RWPE1 (cell line): ENCODE measurements around the gene C22orf39.

Source experiments
- CTCF ChIA-PET: fragments of 350-600 bp; sonication (Branson Sonifier 250); formaldehyde crosslinking; extraction: SDS; loops from one replicate; lab custom pipeline; 2021; lab: Yijun Ruan, JAX
- POLR2A ChIA-PET: fragments of 400-600 bp; formaldehyde crosslinking; extraction: SDS; loops from one replicate; lab custom pipeline; 2020; ENCODE audit warnings: antibody characterized with exemption; ENCODE audit not compliant: low non-redundant PET; lab: Yijun Ruan, JAX
- DNase-seq: peaks from one replicate; pipeline ENCODE4 v3.0.0; 2012; ENCODE audit warnings: low spot score
- H3K27ac ChIP-seq: fragments of 450-650 bp; 2 replicates; pipeline ENCODE4 v1.5.1; 2017
- TF ChIP-seq, protein P1 (sequence below): fragments of 450-650 bp; conservative IDR thresholded peaks from 2 replicates; pipeline ENCODE4 v1.5.1; 2017; ENCODE audit warnings: low read depth, mild to moderate bottlenecking

Gene C22orf39

DNA sequence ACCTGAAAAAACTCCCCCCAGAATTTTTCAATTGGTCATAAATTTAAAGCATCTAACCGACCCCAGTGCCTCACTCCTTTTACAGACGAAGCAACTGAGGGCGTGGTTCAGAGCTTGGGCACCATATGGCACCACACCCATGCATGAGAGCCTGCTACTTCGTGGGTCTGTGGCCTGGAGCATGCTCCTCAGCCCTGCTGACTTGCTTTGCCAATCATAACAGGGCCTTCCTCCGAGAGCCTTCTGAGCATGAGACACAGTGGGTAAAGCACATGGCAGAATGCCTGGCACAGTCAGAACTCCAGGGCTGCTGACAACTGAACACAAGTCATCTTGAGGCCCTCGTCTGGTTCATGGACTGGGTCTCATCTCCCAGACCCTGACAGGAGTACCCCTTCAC, 49.3 kb downstream of the C22orf39 start:
- CTCF ChIA-PET = no interaction called here
- H3K27ac ChIP-seq = 0 out of 2 replicates have a peak overlapping the region, but pooled peaks have one; percentile 11
- DNase-seq = no peak
- TF ChIP-seq, protein P1, sequence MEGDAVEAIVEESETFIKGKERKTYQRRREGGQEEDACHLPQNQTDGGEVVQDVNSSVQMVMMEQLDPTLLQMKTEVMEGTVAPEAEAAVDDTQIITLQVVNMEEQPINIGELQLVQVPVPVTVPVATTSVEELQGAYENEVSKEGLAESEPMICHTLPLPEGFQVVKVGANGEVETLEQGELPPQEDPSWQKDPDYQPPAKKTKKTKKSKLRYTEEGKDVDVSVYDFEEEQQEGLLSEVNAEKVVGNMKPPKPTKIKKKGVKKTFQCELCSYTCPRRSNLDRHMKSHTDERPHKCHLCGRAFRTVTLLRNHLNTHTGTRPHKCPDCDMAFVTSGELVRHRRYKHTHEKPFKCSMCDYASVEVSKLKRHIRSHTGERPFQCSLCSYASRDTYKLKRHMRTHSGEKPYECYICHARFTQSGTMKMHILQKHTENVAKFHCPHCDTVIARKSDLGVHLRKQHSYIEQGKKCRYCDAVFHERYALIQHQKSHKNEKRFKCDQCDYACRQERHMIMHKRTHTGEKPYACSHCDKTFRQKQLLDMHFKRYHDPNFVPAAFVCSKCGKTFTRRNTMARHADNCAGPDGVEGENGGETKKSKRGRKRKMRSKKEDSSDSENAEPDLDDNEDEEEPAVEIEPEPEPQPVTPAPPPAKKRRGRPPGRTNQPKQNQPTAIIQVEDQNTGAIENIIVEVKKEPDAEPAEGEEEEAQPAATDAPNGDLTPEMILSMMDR = no peak
- POLR2A ChIA-PET = no interaction called here

DNA sequence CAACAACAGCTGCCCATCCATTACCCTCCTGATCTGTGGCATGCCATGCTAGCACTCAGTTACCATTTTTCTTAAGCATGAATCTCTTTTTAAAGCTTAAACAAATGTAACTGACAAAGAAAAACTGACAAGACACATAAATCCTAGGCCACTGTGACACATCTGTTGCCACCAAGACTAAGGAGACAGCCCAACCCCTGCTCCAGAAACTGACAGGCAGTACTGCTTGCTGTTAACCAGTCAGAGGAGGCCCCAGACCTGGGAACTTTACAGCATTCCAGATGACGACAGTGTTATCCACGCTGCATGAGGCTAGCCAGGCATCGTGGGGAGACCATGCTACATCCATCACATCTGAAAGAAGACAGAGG, 49.8 kb downstream of the C22orf39 start:
- no peak overlapping the region for H3K27ac ChIP-seq
- ChIA-PET CTCF (no interaction called here), POLR2A (no interaction called here)
- TF ChIP-seq, protein P1 = no peak
- no peak for DNase-seq

DNA sequence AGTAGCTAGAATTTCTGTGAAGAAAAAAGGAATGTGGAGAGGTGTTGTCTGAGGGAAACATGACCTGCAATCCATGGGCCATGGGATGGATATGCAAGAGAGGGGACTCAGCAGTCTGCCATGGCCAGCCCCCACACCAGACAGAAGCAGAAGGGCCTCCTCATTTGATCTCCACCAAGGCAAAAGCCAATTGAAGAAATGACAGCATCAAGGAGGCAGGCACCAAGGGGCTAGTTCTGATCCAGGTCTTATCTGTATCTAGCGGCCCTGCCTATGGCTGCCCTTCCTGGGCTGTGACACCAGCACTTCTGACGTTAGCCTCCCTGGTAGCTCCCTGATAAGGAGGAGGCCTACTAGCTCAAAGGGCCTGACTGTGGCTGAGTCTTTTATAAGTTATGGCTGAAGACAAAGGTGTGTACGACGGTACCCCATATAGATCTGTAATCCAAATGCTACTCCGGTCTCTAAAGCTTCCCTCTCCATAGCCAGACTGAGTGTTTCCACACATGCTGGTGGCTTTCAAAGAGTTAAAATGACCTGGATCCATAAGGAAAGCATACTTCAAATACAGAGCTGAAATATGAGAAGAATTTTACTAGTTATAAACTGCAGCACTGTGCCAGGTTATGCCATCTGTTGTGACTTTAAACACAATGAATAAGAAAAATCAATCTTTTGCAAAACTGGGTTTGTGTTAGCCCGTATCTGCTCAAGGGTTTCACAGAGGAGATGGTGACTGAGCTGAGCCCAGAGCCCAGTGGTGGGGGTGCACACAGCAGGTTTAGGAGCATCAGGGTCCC, 50.4 kb downstream of the C22orf39 start:
- TF ChIP-seq, protein P1 = no peak
- H3K27ac ChIP-seq = no peak overlapping the region
- no peak for DNase-seq
- POLR2A ChIA-PET = no interaction called here
- CTCF ChIA-PET = no interaction called here

DNA sequence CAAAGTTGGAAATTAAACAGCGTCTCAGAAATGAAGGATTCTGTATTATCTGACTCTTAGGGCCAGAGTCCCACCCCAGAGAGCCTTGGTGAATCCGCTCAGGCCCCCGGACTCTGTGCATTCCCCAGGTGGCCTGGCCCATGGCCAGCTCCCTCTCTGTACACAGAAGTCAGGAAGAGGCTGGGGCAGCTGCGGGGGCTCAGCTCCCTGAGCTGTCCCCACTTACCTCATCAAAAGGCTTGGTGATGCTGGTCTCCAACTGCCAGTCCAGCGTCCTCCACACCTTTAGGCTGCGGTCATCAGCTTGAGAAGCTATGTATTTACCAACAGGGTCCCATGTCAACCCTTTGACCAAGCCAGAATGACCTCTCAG, 51.0 kb downstream of the C22orf39 start:
- POLR2A ChIA-PET = no interaction called here
- TF ChIP-seq, protein P1 = no peak
- CTCF ChIA-PET = interaction anchor here (0.6 kb wide), 1 partner anchor 9 kb away, joined by 6 read pairs; no protein-coding TSS in a partner anchor
- no peak for DNase-seq
- H3K27ac ChIP-seq = no peak overlapping the region

DNA sequence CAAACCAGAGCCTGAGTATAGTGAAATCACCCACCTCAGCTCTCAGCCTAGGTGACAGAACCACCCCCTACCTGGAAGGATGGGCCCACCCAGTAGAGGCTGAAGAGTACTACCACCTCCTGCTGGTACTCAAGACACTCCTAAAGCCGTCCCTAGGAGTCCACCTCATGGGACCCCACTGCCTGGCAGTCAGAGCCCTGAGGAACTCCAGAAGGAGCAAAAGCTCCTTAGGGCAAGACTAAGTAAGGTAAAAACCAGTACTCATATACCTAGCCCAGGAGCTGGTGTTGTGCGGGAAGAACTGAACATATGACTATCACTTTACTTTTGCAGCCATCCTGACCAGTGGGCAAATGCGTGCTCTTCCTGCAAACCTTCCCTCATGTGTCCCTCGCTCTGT, 52.2 kb downstream of the C22orf39 start:
- ChIA-PET CTCF (interaction anchor here (0.6 kb wide), 1 partner anchor 177 kb away, joined by 3 read pairs; no protein-coding TSS in a partner anchor), POLR2A (no interaction called here)
- TF ChIP-seq, protein P1 = no peak
- no peak overlapping the region for H3K27ac ChIP-seq
- no peak for DNase-seq

DNA sequence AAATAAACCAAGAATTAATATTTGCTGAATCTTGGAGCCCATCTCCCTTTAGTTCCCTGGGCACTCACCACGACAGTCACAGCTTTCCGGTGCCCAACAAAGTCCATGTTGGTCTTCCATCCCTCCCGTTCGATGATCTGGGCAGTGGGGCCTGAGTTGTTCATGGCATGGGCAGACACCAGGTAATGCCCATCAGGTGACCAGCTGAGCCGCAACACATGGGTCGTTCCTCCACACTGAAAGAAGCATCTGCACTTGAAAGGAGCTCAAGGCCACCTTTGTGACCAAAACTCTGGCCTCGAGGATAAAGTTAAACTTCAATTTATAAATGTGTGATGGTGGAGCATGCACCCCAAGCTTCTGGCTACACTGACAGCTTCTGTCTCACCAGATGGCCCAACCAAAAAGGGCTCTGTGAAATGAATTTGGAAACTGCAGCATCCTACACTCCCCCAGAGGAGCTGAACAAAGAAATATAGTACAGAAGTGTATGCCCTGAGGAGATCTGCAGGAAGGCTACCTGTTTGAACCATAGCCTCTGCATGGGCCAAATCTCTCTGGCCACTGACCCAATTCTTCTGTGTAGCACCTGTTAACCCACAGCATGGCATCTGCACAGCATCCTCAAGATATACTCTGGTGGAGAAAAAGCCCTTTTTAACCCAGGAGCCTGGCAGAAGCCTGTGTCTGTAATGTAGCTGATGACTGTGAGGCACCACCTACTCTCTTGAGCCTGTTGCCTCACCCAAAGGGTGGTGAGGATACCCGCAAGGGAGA, 53.0 kb downstream of the C22orf39 start:
- DNase-seq = no peak
- POLR2A ChIA-PET = no interaction called here
- H3K27ac ChIP-seq = no peak overlapping the region
- CTCF ChIA-PET = interaction anchor here (0.6 kb wide), 1 partner anchor 176 kb away, joined by 3 read pairs; no protein-coding TSS in a partner anchor
- TF ChIP-seq, protein P1 = no peak
